ENCODE measurements around the gene LRRN3. TPM values are rescaled to one million over a fixed set of nuclear protein-coding genes. Genes with fewer than 3 reads are reported as not detected.

Gene LRRN3
- total and polyA plus RNA-seq, 4 donors = 0.42 to 13.7 (median 2.9) TPM

- WGBS, 2 donors = 94 to 100% methylated on average over 1 of the region's 1 CpG
These were observed 59.8 kb downstream of the LRRN3 start for GRCh38 chr7:111150709-111151108.

GRCh38 chr7:111159426-111159825 is 68.5 kb downstream of the LRRN3 start:
- no peaks in the 10 kb centered on the region for H3K4me1 ChIP-seq (ENCODE audit: control insufficient read depth in 5 of 5, insufficient read depth in 5 of 5, low read length in 5 of 5)
- TF ChIP-seq CTCF (IDR thresholded peaks at IDR 0.05; ENCODE audit: control extremely low read depth, extremely low read depth) = no peak
- ATAC-seq (ENCODE audit: insufficient read depth, low FRiP score) (no peak), DNase-seq (no peak)
- H3K9ac ChIP-seq (ENCODE audit: insufficient read depth in 1 of 2, low read length in 2 of 2) = no peak overlapping the region
- H3K27me3 ChIP-seq (ENCODE audit: control insufficient read depth in 3 of 3, insufficient read depth in 3 of 3, low read length in 2 of 3) = no peaks in the 10 kb centered on the region
- H3K36me3 ChIP-seq (ENCODE audit: control insufficient read depth in 4 of 4, insufficient read depth in 4 of 4, low read length in 4 of 4) = no peaks in the 10 kb centered on the region
- H3K27ac ChIP-seq (ENCODE audit: low read depth in 1 of 2, low read length in 1 of 2) = no peak overlapping the region
- H3K4me3 ChIP-seq = no peak overlapping the region
- no peaks in the 10 kb centered on the region for H3K9me3 ChIP-seq (ENCODE audit: control insufficient read depth in 4 of 4, insufficient read depth in 3 of 4, low read length in 3 of 4)

More at GRCh38 chr7:111150709-111151108, 59.8 kb downstream of the LRRN3 start:
- no peak for DNase-seq
- no peak for TF ChIP-seq CTCF (IDR thresholded peaks at IDR 0.05; ENCODE audit: control extremely low read depth, extremely low read depth)
- no peak for ATAC-seq (ENCODE audit: insufficient read depth, low FRiP score)
- Histone ChIP-seq H3K27me3 (ENCODE audit: control insufficient read depth in 3 of 3, insufficient read depth in 3 of 3, low read length in 2 of 3) (no peaks in the 10 kb centered on the region), H3K4me1 (ENCODE audit: control insufficient read depth in 5 of 5, insufficient read depth in 5 of 5, low read length in 5 of 5) (peaks cover 0 to 2% (median 0%) of the 10 kb centered on the region in 5 donors), H3K4me3 (no peak overlapping the region), H3K36me3 (ENCODE audit: control insufficient read depth in 4 of 4, insufficient read depth in 4 of 4, low read length in 4 of 4) (no peaks in the 10 kb centered on the region), H3K9me3 (ENCODE audit: control insufficient read depth in 4 of 4, insufficient read depth in 3 of 4, low read length in 3 of 4) (peaks cover 0 to 2% (median 0%) of the 10 kb centered on the region in 4 donors), H3K9ac (ENCODE audit: insufficient read depth in 1 of 2, low read length in 2 of 2) (no peak overlapping the region), H3K27ac (ENCODE audit: low read depth in 1 of 2, low read length in 1 of 2) (no peak overlapping the region)

- Histone ChIP-seq H3K9ac (ENCODE audit: insufficient read depth in 1 of 2, low read length in 2 of 2) (no peak overlapping the region), H3K27ac (ENCODE audit: low read depth in 1 of 2, low read length in 1 of 2) (no peak overlapping the region), H3K4me1 (ENCODE audit: control insufficient read depth in 5 of 5, insufficient read depth in 5 of 5, low read length in 5 of 5) (no peaks in the 10 kb centered on the region), H3K9me3 (ENCODE audit: control insufficient read depth in 4 of 4, insufficient read depth in 3 of 4, low read length in 3 of 4) (no peaks in the 10 kb centered on the region), H3K4me3 (no peak overlapping the region), H3K36me3 (ENCODE audit: control insufficient read depth in 4 of 4, insufficient read depth in 4 of 4, low read length in 4 of 4) (no peaks in the 10 kb centered on the region), H3K27me3 (ENCODE audit: control insufficient read depth in 3 of 3, insufficient read depth in 3 of 3, low read length in 2 of 3) (no peaks in the 10 kb centered on the region)
- no peak for TF ChIP-seq CTCF (IDR thresholded peaks at IDR 0.05; ENCODE audit: control extremely low read depth, extremely low read depth)
- ATAC-seq (ENCODE audit: insufficient read depth, low FRiP score) (no peak), DNase-seq (no peak)
These were observed 69.4 kb downstream of the LRRN3 start for GRCh38 chr7:111160297-111160696.

GRCh38 chr7:111162692-111163091 is 71.8 kb downstream of the LRRN3 start:
- no peak for ATAC-seq (ENCODE audit: insufficient read depth, low FRiP score)
- WGBS, 2 donors = 93% methylated on average over 3 of the region's 3 CpGs

More at GRCh38 chr7:111162692-111163091, 71.8 kb downstream of the LRRN3 start:
- no peaks in the 10 kb centered on the region for H3K27me3 ChIP-seq (ENCODE audit: control insufficient read depth in 3 of 3, insufficient read depth in 3 of 3, low read length in 2 of 3)
- H3K27ac ChIP-seq (ENCODE audit: low read depth in 1 of 2, low read length in 1 of 2) = no peak overlapping the region
- H3K4me3 ChIP-seq = no peak overlapping the region
- H3K36me3 ChIP-seq (ENCODE audit: control insufficient read depth in 4 of 4, insufficient read depth in 4 of 4, low read length in 4 of 4) = no peaks in the 10 kb centered on the region
- no peak for TF ChIP-seq CTCF (IDR thresholded peaks at IDR 0.05; ENCODE audit: control extremely low read depth, extremely low read depth)
- no peak for DNase-seq
- H3K9me3 ChIP-seq (ENCODE audit: control insufficient read depth in 4 of 4, insufficient read depth in 3 of 4, low read length in 3 of 4) = no peaks in the 10 kb centered on the region
- H3K4me1 ChIP-seq (ENCODE audit: control insufficient read depth in 5 of 5, insufficient read depth in 5 of 5, low read length in 5 of 5) = no peaks in the 10 kb centered on the region
- no peak overlapping the region for H3K9ac ChIP-seq (ENCODE audit: insufficient read depth in 1 of 2, low read length in 2 of 2)
